UCSD-AML1 (cell line): ENCODE results near the gene ITPR2.
A peak's percentile ranks its signal among the peaks of the same experiment; 100 is the strongest.
"Not testable (repeated sequence)": the region's sequence is repeated elsewhere in the genome, so short reads cannot be mapped to it uniquely, and the experiment has no call there.

Experiments
- DNase-seq: peaks from one replicate; lab custom pipeline; 2025; ENCODE audit not compliant: unreplicated experiment; lab: John Stamatoyannopoulos, UW

The ITPR2 gene

GRCh38 chr12:26327975-26328644 lies 504.9 kb downstream of the ITPR2 start:
- peak; percentile 20 for DNase-seq

DNA sequence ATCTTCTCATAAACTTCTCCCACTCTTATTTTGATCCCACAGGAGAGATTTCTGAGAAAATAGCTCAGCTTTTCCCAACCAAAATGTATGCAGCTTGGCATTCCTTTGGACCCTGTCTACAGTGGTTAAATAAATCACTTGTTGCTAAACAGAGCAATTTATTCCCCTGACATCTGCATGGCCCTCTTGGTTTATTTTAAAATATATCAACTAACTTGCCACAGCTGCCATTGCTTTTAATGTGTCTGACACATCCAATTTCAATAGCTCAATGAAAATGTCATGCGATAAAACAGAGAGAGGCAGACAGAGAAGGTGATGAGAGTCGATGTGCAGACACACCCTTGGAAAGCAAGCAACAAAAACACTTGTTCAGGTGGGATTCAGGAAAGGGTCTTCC lies 509.3 kb downstream of the ITPR2 start:
- DNase-seq, result no peak

- no peak for DNase-seq
Measured at GRCh38 chr12:26319511-26319910, 513.5 kb downstream of the ITPR2 start.

GRCh38 chr12:26318661-26319068 lies 514.3 kb downstream of the ITPR2 start:
- no peak for DNase-seq

- no peak for DNase-seq
Measured at GRCh38 chr12:26317942-26318575, 514.9 kb downstream of the ITPR2 start.

DNA sequence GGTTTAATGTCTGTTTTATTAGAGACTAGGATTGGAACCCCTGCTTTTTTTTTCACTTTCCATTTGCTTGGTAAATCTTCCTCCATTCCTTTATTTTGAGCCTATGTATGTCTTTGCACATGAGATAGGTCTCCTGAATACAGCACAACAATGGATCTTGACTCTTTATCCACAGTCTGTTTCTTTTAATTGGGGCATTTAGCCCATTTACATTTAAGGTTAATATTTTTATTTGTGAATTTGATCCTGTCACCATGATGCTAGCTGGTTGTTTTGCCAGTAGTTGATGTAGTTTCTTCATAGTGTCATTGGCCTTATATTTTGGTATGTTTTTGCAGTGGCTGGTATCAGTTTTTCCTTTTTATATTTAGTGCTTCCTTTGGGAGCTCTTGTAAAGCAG lies 518.9 kb downstream of the ITPR2 start:
- not testable (repeated sequence) for DNase-seq

GRCh38 chr12:26310489-26310888 lies 522.5 kb downstream of the ITPR2 start:
- DNase-seq, result not testable (repeated sequence)

- DNase-seq, result no peak
Measured at GRCh38 chr12:26309634-26310033, 523.4 kb downstream of the ITPR2 start.

- no peak for DNase-seq
Measured at GRCh38 chr12:26304273-26304672, 528.7 kb downstream of the ITPR2 start.

DNA sequence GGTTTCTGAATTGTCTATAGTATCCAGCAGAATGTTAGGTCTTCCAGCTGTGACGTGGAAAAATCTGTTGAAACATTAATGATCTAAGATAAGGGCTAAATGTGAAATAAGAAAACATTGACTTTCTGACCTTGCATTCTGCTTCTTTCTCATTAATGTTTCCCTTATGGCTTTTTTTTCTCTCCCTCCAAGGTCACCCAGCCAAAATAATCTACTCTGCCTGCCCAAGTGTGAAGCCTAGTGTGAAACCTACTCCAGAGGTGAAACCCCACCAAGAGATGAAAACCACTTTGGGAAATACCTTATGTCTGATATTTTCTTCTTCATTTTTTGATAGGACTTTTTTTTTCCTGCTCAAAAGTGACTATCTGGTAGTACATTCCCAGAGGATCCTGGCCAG lies 529.6 kb downstream of the ITPR2 start:
- no peak for DNase-seq

DNA sequence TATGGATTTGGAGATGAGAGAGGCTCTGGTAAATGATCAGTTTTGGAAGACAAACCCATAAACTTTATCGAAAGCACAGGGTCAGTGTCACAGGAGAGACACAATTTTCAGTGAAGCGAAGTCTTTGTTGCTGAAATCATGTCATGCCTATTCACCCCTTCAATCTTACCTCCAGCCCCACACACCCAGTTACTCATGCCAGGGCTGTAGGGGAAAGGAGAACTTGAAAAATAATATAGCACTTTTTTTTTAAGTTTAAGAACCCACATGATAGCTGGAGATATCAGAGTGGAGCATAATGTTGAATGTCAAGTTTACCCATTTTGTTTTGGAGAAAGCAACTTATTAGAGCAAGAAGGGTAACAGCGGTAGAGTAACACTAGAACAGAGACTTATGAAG lies 530.2 kb downstream of the ITPR2 start:
- no peak for DNase-seq

- DNase-seq, result no peak
Measured at GRCh38 chr12:26299751-26300150, 533.2 kb downstream of the ITPR2 start.

DNA sequence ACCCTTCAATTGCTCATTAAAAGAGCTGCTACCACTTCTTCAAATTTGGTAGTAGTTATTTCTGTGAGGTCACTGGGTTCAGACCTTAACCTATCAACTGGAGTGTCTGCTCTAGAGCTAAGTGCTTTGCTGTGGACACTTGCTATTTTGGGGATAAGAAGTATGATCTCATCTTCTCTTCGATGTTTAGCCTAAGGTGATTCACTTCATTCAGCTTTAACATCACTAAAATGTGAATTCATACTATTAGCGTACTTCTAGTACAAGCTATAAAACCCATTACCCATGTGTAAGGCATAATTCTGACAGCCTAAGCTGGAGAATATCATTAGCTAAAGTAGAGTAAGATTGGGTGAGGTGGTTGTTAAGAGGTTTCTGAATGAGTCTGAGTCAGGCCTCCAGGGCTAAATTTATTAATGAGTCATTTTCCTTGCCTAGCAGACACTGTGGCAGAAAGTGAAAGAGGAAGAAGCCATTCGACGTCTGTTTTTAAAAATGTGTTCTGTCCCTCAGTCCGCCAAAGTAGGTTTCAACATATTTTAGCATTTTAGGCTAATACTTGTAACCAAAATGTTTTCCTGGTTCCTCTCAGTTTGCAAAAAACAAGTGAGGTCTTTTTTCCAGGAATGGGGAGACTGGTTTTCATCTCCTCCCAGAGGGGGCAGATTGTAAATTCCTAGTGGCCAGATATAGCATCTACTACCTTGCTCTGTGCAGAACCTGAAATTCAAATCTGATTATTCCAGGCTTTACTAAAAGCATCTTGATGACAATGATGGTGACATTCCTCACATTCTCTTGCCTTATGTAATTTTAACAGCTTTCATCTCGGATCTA lies 534.0 kb downstream of the ITPR2 start:
- DNase-seq, result no peak

GRCh38 chr12:26297396-26298070 lies 535.5 kb downstream of the ITPR2 start:
- DNase-seq, result no peak

- DNase-seq, result no peak
Measured at GRCh38 chr12:26295001-26295400, 538.0 kb downstream of the ITPR2 start.

DNA sequence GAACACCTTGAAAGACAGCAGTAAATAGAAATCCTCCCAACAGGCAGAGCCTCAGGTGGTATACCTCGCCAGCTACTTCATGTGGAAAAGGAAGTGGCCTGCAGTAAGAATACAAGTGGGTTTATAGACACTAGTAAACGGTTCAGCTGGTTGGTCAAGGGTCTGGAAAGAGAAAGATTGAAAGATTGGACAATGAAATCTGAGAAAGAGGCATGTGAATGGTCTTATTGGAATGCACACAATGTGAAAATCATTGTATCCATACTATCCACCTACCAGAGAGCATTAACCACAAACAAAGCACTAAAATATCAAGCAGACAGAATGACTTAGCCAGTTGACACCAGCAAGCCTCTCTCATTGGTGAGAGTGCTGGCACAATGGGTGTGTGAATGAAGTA lies 539.4 kb downstream of the ITPR2 start:
- DNase-seq, result no peak

GRCh38 chr12:26292596-26292995 lies 540.4 kb downstream of the ITPR2 start:
- no peak for DNase-seq

- DNase-seq, result no peak
Measured at GRCh38 chr12:26290565-26290964, 542.4 kb downstream of the ITPR2 start.

GRCh38 chr12:26287671-26288381 lies 545.2 kb downstream of the ITPR2 start:
- no peak for DNase-seq
